ENCODE data around the gene MAGI2.
"Not testable (repeated sequence)": the region's sequence is repeated elsewhere in the genome, so short reads cannot be mapped to it uniquely, and the experiment has no call there.

Gene MAGI2

DNA sequence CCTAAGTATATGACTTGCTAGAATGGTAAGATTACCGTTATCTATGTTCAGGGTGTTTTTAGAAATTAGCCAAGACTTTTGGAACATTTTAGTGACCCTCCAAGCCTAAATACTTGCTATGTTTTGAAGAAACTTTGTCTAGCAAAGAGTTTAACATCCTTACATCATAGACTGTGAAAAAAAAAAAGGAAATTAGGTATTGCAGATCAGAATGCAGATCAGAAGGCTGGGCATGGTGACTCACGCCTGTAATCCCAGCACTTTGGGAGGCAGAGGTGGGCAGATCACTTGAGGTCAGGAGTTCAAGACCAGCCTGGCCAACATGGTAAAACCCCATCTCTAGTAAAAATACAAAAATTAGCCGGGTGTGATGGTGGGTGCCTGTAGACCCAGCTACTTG is 10.7 kb downstream of the MAGI2 start:
- not testable (repeated sequence) for DNase-seq

DNA sequence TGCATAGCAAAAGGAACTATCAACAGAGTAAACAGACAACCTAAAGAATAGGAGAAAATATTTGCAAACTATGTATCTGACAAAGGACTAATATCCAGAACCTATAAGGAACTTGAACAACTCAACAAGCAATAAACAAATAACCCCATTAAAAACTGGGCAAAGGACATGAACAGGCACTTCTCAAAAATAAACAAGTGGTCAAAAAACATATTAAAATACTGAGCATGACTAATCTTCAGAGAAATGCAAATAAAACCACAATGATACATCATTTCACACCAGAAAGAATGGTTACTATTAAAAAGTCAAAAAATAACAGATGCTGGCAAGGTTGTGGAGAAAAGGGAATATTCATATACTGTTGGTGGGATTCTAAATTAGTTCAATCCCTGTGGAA is 17.1 kb downstream of the MAGI2 start:
- DNase-seq, result no peak

DNA sequence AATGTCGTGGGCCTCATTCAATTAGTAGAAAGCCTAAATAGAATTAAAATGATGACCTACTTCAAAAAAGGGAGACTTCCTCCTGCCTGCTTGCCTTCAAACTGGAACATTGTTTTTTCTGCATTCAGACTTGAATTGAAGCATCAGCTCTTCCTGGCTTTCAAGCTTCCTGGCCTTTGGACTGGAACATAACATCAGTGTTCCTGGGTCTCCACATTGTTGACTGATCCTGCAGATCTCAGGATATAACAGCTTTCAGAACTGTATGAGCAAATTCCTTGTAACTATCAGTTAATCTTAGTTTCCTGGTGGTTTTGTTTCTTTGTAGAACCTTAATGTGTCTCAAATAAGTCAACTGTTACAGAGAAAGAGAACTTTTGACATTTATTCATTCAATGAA is 18.6 kb downstream of the MAGI2 start:
- DNase-seq, result no peak

DNA sequence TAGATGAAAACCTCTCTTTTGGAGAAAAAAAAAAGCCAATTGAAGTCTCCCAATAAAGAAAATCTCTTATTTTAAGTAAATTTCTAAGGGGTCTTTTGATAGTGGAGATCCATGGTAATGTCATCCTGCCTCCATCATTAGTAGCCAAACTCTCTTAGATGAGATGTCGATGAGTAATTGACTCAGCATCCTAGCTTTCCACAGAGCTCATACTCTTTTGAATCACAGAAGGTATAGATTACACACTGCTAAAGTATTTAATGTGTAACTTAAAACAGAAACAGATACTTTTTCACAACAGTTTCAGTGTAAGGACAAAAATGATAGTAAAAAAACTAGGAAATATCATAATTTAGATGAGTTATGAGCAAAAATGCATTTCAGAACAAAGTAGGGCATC is 19.4 kb downstream of the MAGI2 start:
- DNase-seq, result no peak

DNA sequence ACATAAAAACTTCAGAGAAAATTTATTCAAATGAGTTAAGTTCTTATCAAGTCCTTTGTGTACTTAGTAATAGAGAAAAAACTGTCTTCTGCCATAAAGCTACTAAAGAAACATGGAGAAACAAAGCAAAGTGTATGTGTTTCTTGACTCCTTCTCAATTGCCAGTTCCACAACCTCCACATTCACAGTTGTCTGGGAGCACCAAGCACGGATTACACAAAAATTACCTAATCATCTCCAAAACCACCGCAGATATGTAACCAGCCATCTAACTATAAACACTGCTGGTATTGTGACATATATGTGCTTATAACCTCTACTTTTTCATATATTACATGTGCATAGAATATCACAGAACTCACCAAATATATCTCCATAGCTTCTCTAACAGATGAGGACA is 23.1 kb downstream of the MAGI2 start:
- DNase-seq, result no peak

DNA sequence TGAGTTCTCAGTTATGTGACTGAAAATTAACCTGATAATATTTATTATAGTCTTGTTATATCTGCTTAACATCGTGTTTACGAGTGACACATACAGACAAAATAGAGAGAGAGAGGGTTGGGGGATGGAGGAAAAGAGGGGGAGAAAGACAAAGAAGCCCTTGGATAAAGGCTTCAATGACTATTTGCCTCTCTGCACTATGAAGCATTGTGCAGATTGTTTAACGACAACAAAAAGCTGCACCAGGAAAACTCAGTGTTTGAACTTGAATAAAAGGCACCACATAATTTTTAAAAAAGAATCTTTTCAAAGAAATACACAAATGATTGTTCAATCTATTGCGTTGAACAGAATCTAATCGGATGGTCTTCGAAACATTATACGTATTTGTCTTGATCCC is 27.8 kb downstream of the MAGI2 start:
- DNase-seq, result no peak

DNA sequence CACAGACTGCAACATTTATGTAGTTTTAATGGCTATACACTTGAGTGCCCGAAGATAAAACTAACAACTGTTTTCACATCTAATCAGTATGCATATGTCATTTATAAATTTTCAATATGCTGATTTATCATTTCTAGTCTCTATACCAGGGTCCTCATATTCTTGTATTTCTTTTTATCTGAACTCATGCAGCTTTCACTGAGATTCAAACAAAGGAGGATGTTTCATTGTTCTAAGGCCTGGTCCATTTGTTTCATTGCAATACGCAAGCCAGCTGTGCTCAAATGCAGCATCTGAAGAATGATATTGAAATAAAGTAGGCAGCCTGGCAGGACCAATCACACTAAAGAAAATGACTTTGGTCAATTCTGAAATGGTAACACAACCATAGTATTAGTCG is 31.7 kb downstream of the MAGI2 start:
- no peak for DNase-seq

DNA sequence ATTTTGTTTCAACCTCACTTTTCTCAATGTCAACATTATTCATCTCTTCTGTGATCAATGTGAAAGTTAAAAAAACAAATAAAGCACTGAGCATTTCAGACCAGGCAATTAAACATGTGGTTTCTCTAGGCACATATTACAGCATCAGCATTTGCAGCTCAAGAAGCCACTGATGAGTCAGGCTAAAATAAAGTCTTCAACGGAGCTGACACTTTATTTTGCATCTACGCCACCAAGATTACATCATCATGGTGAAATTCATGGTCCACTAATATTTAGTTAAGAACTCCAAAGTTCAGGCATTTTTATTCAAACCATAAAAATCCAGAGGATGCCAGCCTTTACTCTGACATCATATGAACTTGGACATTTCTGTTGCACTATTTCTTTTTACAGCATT is 33.0 kb downstream of the MAGI2 start:
- no peak for DNase-seq

DNA sequence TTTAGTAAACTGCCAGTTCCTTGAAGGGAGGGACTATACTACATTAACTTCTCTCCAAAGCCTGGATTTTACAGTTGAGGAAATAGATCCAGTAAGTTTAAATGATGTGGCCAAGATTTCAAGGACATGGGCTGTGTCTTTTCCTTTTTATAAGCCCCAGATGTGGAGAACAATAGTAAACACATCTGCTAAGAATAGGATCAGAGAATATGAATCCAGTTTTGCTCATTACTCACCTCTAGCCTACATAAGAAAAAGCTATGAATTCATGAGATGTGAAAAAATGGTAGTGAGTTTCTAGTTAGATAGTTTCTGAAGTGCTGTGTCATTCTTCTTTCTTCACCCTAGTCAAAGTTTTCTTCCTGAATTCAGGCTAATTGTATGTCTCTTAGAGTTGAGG is 38.6 kb downstream of the MAGI2 start:
- no peak for DNase-seq

DNA sequence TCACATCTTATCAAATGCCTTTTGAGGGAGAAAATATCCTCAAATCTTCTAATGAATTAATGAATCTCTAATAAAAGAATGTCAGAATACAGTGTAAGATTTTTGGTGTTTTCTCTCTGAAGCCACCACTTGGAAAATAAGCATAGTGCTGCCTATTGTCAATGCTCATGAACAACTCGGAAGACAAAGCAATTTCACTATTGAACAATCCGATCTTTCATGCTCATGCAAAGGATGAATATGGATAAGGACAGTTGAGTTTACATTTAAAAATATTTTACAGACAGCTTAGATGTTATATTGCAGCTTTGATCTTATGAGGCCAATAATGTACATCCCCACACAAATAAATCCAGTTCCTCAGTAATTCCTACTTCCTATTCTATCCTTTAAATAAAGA is 40.6 kb downstream of the MAGI2 start:
- no peak for DNase-seq

DNA sequence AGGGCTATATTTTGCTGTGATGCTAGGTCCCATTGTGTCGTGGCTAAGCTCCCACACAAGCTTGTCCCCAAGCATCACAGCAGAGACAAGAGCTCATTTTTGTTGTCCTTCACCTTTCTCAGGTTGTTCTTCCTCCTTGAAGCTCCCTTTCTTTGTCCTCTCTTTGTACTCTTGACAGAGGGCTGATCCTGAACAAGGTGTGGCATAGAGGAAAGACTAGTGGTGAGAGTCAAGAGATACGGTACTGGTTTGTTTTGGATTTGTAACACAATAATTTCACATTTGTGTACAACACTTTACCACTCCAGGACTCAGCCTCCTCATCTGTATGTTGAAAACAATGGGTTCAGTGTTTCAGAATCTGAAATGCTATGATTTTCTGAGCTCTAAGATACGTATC is 41.0 kb downstream of the MAGI2 start:
- no peak for DNase-seq

DNA sequence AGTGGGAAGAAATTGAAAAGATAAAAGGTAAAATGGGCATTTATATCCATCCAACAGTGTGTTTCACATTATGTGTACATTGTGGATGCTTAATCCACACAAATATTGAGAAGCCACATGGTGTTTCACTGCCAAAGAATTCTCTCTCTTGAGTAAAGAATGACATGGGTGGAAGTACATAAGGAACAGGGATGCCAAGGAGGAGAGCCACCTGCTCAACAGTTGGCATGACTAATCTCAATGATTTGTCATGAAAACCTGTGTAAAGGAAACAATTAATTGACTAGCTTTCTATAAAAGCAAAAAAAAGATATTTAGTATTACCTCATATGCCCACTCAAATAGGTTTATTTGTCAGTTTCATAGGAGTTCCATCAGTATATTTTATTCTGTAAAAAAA is 43.1 kb downstream of the MAGI2 start:
- DNase-seq, result no peak

DNA sequence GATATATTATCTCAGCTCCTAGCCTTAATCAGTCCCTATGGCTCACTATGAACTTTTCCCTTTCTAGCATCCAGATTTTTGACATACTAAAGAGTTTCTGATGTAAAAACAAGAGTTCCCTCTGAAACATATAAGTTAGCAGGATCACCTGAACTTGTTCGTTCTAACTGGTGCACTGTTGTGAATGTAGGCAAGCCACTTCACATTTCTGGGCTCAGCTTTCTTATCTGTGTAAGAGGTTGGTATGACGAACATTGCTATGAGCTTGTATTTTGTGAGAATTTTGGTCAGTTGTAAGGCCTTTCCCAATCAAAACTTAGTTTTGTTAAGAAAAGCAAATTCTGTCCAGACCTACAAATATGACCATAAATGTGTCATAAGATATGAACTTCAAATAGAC is 46.1 kb downstream of the MAGI2 start:
- DNase-seq, result no peak

DNA sequence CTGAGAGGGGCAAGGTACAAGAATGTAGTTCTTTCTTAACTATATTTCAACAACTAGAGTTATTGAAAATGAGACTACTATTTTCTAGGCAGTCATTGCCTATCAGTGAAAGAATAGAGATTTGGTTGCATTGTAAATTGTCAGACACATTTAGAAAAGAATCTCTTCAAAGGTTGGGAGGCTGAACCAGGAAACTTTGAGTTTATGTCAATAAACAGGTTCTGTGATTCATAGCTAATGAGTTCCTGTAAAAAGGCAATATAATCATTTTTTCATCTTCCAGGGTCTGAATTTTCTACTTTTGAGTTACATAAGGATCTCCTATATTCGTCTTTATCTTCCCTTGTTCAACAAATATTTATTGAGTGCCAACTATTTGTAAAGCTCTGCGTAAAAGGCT is 47.1 kb downstream of the MAGI2 start:
- DNase-seq, result no peak

DNA sequence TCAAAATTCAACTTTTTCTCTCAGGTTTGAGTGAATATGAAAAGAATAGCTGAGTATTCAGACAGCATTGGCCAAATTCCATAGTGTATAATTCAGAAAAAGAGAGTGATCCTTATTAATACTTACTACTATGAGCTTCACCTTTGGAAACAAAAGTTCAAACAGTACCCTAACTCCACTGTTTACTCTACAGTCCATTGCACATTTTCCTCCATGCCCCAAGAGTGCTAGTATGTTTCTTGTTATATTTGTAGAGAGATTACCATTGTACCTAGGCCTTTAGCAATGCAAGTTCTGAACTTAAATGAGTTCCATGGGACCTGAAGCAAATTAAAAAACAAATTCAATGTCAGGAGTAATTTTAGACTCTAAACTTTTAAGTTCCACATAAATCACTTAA is 48.1 kb downstream of the MAGI2 start:
- no peak for DNase-seq

DNA sequence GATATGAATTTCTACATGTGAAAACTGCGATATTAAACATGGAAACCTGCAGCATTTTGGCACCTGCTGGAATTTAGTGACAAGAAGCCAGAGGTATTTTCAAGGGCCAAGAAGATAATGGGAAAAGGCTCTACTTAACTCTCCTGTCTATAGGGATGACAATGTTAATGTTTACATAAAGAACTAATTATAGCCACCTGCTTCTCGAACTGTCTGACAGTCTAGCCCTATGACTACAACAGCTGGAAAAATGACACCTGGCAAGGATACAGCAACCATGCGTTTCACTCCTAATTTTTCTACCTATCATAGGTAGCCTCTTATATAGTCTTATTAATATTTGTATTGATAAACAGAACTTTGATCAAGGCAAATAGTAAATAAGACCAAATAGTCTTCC is 49.6 kb downstream of the MAGI2 start:
- DNase-seq, result no peak

DNA sequence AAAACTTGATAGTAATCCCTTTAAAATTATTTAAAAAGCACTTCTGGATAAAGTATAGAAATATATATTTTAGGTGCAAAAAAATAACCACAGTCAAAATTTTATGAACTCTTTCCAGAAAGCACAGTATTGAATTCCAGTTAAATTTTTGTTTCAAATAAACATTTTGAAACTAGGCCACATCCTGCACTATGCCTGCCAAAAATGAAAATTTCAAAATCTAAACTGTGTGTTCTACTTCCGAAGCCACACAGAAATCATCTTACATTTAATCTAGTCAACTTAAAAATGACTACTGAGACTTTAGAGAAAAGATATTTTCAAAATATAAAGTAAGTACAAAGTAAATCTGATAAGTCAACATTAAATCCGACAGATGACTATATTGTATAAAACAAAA is 50.0 kb downstream of the MAGI2 start:
- no peak for DNase-seq

DNA sequence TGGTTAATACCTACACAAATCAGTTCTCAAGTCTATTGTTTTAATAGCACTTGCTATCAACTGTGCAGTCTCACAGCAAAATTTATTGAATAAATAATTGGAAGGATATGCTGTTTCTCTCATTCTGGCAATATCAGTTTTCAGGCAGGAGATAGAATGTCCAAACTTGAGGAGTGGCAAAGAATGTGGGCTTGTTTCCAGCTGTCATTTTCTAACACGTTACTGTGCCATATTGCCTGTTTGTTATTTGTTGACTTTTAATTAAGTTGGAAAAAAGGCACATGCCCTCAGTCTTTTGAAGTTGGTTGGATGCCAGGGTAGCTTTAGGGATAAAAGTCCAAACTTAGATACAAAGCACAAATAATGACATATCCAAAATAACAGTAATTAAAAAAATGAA is 52.2 kb downstream of the MAGI2 start:
- no peak for DNase-seq

DNA sequence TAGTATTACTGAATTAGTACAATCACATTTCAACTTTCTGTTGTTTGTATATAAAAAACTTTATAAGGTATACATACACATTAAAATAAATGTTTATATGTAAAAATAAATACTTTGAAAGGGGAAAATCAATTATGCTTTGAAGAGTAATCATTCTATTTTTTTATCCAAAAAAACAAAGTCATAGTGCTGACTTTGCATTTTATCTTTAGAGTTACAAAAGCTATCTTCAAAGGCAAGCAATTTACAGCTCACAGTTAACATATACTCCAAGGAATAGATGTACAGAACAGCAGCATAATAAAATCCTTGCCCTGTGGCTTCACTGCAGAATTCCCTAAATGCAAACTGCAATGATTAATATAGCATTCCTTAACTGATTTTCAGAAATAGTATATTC is 53.2 kb downstream of the MAGI2 start:
- DNase-seq, result no peak

DNA sequence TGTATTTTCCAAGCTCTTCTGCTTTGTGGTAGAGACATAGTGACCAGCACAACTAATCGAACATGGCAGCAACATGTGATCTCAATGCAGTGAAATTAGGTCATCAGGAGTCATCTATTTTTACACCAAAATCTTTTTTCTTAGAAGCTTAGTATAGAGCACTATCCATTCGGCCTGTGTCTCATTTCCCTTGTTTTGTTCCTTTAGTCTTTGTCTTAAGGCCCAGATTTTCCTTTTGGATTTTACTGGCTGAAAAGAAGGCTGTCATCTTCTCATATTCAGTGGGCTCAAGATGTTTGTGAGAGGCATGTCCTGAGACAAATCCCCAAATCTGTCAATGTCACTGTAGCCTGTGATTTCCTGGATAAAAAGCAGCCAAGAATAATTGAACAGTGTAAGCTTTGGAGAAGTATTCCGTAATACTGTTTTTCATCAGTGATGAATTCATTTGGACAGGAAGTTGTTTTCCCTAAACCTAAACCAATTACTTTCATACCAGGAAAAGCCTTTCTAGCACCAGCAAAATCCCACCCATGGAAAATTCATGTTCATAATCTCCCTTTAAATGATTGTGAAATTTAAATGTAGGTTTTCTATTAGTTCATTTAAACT is 55.2 kb downstream of the MAGI2 start:
- no peak for DNase-seq

DNA sequence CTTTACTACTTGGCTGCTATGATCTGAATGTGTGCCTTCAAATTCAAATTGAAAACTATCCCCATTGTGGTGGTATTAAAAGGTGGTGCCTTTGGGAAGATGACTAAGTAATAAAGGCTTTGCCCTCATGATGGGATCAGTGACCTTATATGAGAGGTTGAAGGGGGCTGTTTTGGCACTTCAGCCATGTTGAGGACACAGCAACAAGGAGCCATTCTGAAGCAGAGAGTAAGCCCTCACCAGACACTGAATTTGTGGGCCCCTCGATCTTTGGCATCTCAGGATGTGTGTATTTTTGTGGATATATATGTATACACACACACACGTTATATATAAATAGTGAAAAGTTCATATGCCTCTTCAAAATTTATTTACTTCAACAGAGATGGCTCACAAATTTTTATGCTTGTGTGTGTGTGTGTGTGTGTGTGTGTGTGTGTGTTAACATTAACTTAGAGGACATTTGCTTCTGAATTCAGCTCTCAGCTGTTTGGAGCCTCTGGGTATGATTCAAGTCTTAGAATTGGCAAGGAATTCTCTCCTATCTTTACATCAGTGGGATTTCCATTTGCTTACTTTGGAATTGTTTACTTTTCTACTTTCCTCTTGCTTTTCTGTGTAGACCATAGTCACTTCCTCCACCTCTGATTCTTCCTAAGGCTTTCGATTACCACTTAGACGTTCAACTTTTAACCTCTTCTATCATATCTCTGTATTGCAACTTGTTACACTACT is 66.6 kb downstream of the MAGI2 start:
- DNase-seq, result no peak

DNA sequence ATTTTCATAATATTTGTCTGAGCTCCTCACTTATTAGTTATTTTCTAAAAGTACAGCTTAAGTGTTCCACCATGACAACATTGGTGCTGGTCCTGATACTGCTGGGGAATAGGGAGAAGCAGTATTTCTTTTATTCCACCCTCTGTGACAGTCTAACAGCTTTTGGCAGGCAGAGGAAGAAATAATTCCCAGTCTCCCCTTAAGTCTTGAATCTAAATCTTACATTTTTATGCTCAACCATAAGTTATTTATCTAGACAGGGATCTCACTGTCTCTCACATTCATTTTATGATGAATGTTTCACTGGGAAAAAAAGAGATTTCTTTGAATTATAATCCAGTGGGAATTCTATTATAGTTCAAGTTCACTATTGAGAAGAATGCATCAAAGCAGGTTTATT is 71.5 kb downstream of the MAGI2 start:
- no peak for DNase-seq

DNA sequence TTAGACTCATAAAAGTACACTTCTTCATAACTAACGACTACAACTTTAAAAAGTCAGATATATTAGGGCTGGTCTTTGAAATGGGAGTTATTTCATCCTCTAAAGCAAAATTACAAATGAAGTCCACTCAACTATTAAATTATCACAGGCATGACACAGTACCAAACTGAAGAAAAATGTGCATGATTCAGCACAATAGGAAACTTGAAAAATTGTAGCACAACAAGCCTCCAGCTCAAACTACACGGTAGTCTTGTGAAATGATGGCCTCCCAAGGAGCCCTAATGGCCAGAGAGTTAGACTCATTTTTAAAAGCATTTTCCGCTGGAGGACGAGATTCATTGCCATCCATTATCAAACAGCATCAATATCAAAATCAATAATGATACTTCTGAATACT is 76.4 kb downstream of the MAGI2 start:
- DNase-seq, result no peak

DNA sequence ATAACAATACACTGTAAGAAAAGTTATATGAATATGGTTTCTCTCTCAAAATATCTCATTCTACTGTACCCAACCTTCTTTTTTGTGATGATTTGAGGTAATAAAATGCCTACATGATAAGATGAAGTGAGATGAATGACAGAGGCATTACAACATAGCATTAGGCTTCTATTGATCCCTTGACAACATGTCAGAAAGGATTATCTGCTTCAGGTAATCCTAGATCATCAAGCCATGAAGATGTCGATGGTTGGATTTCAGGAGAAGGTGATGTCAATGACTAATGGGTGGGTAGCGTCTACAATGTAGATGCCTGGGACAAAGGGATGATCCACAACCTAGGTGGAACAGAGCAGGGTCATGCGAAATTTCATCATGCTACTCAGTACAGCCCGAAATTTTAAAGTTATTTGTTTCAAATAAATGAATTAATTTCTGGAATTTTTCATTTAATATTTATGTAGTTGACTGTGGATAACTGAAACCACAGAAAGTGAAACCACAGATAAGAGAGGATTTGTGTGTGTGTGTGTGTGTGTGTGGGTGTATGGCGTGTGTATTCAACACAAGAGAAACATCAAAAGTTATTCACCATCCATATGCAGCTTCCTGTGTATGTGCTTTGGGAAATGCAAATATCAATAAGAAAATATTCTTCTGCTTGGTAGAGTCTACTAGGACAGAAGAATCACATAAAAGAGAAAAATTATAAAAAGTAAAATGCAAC is 77.0 kb downstream of the MAGI2 start:
- no peak for DNase-seq

DNA sequence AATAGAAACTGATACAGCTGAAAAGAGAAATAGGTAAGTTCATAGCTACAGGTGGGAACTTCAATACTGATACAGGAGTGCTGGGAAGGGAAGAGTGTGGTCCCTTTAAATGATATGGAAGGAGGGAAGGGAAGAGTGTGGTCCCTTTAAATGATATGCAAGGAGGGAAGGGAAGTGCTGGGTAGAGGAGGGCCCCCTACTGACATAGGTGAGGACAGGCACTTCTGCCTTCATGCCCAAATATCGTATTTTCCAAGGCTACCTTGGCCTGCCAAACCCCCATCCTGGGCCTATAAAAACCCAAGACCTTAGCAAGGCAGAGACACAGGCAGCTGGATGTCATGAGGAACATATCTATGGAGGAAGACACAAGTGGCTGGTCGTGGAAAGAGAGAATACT is 92.3 kb downstream of the MAGI2 start:
- DNase-seq, result no peak

Measured in activated naive CD4-positive, alpha-beta T cell (primary cell).